ENCODE results near the gene MZT2A.
"Not testable (repeated sequence)": the region's sequence is repeated elsewhere in the genome, so short reads cannot be mapped to it uniquely, and the experiment has no call there.

Gene MZT2A

GRCh38 chr2:131478074-131478849, 13.9 kb downstream of the MZT2A start:
- H3K4me3 ChIP-seq (ENCODE audit: low read length in 2 of 2); H3K4me1 ChIP-seq (ENCODE audit: control insufficient read depth in 2 of 2, insufficient read depth in 2 of 2, low read length in 2 of 2); H3K36me3 ChIP-seq (ENCODE audit: control insufficient read depth in 2 of 2, insufficient read depth in 2 of 2, low read length in 2 of 2); H3K27ac ChIP-seq (ENCODE audit: low read depth in 2 of 2, low read length in 2 of 2); H3K27me3 ChIP-seq (ENCODE audit: control insufficient read depth in 2 of 2, insufficient read depth in 2 of 2, low read length in 2 of 2); H3K9ac ChIP-seq (ENCODE audit: low read depth in 1 of 2, low read length in 2 of 2); H3K9me3 ChIP-seq (ENCODE audit: control insufficient read depth in 2 of 2, low read length in 2 of 2): not testable (repeated sequence)

GRCh38 chr2:131477227-131477626, 15.0 kb downstream of the MZT2A start:
- not testable (repeated sequence) for H3K9me3 ChIP-seq (ENCODE audit: control insufficient read depth in 2 of 2, low read length in 2 of 2); H3K9ac ChIP-seq (ENCODE audit: low read depth in 1 of 2, low read length in 2 of 2); H3K27me3 ChIP-seq (ENCODE audit: control insufficient read depth in 2 of 2, insufficient read depth in 2 of 2, low read length in 2 of 2); H3K27ac ChIP-seq (ENCODE audit: low read depth in 2 of 2, low read length in 2 of 2); H3K36me3 ChIP-seq (ENCODE audit: control insufficient read depth in 2 of 2, insufficient read depth in 2 of 2, low read length in 2 of 2); H3K4me3 ChIP-seq (ENCODE audit: low read length in 2 of 2); H3K4me1 ChIP-seq (ENCODE audit: control insufficient read depth in 2 of 2, insufficient read depth in 2 of 2, low read length in 2 of 2)

GRCh38 chr2:131476363-131476762, 15.8 kb downstream of the MZT2A start:
- not testable (repeated sequence) for H3K9me3 ChIP-seq (ENCODE audit: control insufficient read depth in 2 of 2, low read length in 2 of 2); H3K27ac ChIP-seq (ENCODE audit: low read depth in 2 of 2, low read length in 2 of 2); H3K36me3 ChIP-seq (ENCODE audit: control insufficient read depth in 2 of 2, insufficient read depth in 2 of 2, low read length in 2 of 2); H3K4me1 ChIP-seq (ENCODE audit: control insufficient read depth in 2 of 2, insufficient read depth in 2 of 2, low read length in 2 of 2); H3K27me3 ChIP-seq (ENCODE audit: control insufficient read depth in 2 of 2, insufficient read depth in 2 of 2, low read length in 2 of 2); H3K4me3 ChIP-seq (ENCODE audit: low read length in 2 of 2); H3K9ac ChIP-seq (ENCODE audit: low read depth in 1 of 2, low read length in 2 of 2)

DNA sequence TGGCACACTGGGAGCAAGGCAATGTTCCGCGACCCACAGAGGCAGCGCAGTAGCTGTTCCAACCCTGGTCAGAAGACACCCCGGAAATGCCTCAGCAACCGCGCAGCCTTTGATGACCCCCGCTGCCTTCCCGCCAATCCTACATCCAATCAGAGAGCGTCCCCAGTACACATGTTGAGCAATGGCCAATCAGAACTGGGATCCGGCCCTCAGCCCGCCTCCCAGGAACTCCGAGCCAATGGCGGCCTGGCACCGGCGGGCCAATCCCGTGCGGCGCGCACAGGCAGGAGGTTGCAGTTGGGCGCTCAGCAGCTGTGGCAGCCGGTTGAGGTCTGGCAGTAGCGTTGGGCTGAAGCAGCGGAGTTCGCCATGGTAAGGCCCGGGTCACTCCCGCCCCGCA, 16.4 kb downstream of the MZT2A start, which contains the start of gene TUBA3D:
Gene TUBA3D (plus strand): TSS at position 289 of the 400 bp plus-strand sequence. CDS start 81 bp downstream, at position 370.
- Histone ChIP-seq H3K36me3 (ENCODE audit: control insufficient read depth in 2 of 2, insufficient read depth in 2 of 2, low read length in 2 of 2) (no peaks in the 10 kb centered on the region), H3K4me1 (ENCODE audit: control insufficient read depth in 2 of 2, insufficient read depth in 2 of 2, low read length in 2 of 2) (no peaks in the 10 kb centered on the region), H3K9me3 (ENCODE audit: control insufficient read depth in 2 of 2, low read length in 2 of 2) (no peaks in the 10 kb centered on the region), H3K27me3 (ENCODE audit: control insufficient read depth in 2 of 2, insufficient read depth in 2 of 2, low read length in 2 of 2) (no peaks in the 10 kb centered on the region), H3K9ac (ENCODE audit: low read depth in 1 of 2, low read length in 2 of 2) (no peak within 1 kb of the TSS), H3K27ac (ENCODE audit: low read depth in 2 of 2, low read length in 2 of 2) (no peak within 1 kb of the TSS), H3K4me3 (ENCODE audit: low read length in 2 of 2) (no peak within 1 kb of the TSS)

- H3K4me1 ChIP-seq (ENCODE audit: control insufficient read depth in 2 of 2, insufficient read depth in 2 of 2, low read length in 2 of 2); H3K9ac ChIP-seq (ENCODE audit: low read depth in 1 of 2, low read length in 2 of 2); H3K27ac ChIP-seq (ENCODE audit: low read depth in 2 of 2, low read length in 2 of 2); H3K27me3 ChIP-seq (ENCODE audit: control insufficient read depth in 2 of 2, insufficient read depth in 2 of 2, low read length in 2 of 2); H3K4me3 ChIP-seq (ENCODE audit: low read length in 2 of 2); H3K36me3 ChIP-seq (ENCODE audit: control insufficient read depth in 2 of 2, insufficient read depth in 2 of 2, low read length in 2 of 2); H3K9me3 ChIP-seq (ENCODE audit: control insufficient read depth in 2 of 2, low read length in 2 of 2): not testable (repeated sequence)
Observed at GRCh38 chr2:131473266-131473665, 18.9 kb downstream of the MZT2A start.

DNA sequence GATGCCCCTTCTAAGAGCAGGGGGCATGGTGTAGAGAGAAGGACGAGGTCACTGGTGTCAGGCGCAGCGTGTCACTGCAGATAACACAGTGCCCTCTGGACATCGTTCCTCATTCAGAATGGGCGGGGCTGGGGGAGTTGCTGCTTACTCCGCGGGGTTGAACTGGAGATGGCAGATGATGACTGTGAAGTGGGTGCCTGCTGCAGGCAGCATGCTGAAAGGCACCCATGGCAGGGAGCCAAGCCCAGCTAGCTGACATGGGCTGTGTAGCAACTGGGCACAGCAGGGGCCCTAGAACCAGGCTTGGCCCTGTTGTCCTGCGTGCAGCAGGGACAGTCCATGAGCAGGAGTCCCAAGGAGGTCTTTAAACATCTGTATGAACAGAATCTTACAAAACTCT, 20.6 kb downstream of the MZT2A start:
- H3K9ac ChIP-seq (ENCODE audit: low read depth in 1 of 2, low read length in 2 of 2); H3K9me3 ChIP-seq (ENCODE audit: control insufficient read depth in 2 of 2, low read length in 2 of 2); H3K27ac ChIP-seq (ENCODE audit: low read depth in 2 of 2, low read length in 2 of 2); H3K4me1 ChIP-seq (ENCODE audit: control insufficient read depth in 2 of 2, insufficient read depth in 2 of 2, low read length in 2 of 2); H3K4me3 ChIP-seq (ENCODE audit: low read length in 2 of 2); H3K27me3 ChIP-seq (ENCODE audit: control insufficient read depth in 2 of 2, insufficient read depth in 2 of 2, low read length in 2 of 2); H3K36me3 ChIP-seq (ENCODE audit: control insufficient read depth in 2 of 2, insufficient read depth in 2 of 2, low read length in 2 of 2): not testable (repeated sequence)

DNA sequence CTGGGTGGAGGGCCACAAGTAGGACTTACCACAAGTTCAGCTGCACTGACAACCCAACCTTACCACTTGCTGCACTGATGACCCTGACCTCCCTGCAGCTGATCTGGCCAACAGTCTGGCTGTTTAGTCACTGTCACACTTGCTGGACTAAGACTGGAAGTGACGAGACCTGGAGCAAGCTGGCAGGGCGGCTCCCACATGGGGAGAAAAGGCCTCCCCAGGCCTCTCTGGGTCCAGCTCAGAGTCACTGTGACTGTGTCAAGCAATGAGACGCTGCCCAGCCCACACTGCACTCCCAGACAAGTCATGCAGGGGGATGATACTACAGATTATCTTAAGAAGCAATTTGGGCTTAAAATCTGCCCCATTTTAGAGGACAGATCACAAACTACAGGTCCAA, 21.3 kb downstream of the MZT2A start:
- not testable (repeated sequence) for H3K27me3 ChIP-seq (ENCODE audit: control insufficient read depth in 2 of 2, insufficient read depth in 2 of 2, low read length in 2 of 2); H3K9me3 ChIP-seq (ENCODE audit: control insufficient read depth in 2 of 2, low read length in 2 of 2); H3K9ac ChIP-seq (ENCODE audit: low read depth in 1 of 2, low read length in 2 of 2); H3K27ac ChIP-seq (ENCODE audit: low read depth in 2 of 2, low read length in 2 of 2); H3K4me1 ChIP-seq (ENCODE audit: control insufficient read depth in 2 of 2, insufficient read depth in 2 of 2, low read length in 2 of 2); H3K36me3 ChIP-seq (ENCODE audit: control insufficient read depth in 2 of 2, insufficient read depth in 2 of 2, low read length in 2 of 2); H3K4me3 ChIP-seq (ENCODE audit: low read length in 2 of 2)

DNA sequence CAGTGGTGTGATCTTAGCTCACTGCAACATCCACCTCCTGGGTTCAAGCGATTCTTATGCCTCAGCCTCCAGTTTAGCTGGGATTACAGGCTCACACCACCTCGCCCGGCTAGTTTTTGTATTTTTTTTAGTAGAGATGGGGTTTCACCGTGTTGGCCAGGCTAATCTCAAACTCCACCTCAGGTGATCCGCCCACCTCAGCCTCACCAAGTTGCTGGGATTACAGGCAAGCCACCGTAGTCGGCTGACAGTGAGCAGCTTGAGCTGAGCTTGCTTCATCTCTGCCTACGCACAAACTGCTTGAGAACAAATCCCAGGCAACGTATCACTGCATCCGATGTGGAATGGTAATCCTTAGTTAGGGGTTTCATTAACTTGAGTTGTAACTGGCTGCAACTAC, 24.5 kb downstream of the MZT2A start:
- H3K9me3 ChIP-seq (ENCODE audit: control insufficient read depth in 2 of 2, low read length in 2 of 2); H3K27ac ChIP-seq (ENCODE audit: low read depth in 2 of 2, low read length in 2 of 2); H3K4me1 ChIP-seq (ENCODE audit: control insufficient read depth in 2 of 2, insufficient read depth in 2 of 2, low read length in 2 of 2); H3K27me3 ChIP-seq (ENCODE audit: control insufficient read depth in 2 of 2, insufficient read depth in 2 of 2, low read length in 2 of 2); H3K36me3 ChIP-seq (ENCODE audit: control insufficient read depth in 2 of 2, insufficient read depth in 2 of 2, low read length in 2 of 2); H3K4me3 ChIP-seq (ENCODE audit: low read length in 2 of 2); H3K9ac ChIP-seq (ENCODE audit: low read depth in 1 of 2, low read length in 2 of 2): not testable (repeated sequence)

GRCh38 chr2:131454914-131455313, 37.3 kb downstream of the MZT2A start:
- H3K9me3 ChIP-seq (ENCODE audit: control insufficient read depth in 2 of 2, low read length in 2 of 2); H3K9ac ChIP-seq (ENCODE audit: low read depth in 1 of 2, low read length in 2 of 2); H3K4me1 ChIP-seq (ENCODE audit: control insufficient read depth in 2 of 2, insufficient read depth in 2 of 2, low read length in 2 of 2); H3K36me3 ChIP-seq (ENCODE audit: control insufficient read depth in 2 of 2, insufficient read depth in 2 of 2, low read length in 2 of 2); H3K27me3 ChIP-seq (ENCODE audit: control insufficient read depth in 2 of 2, insufficient read depth in 2 of 2, low read length in 2 of 2); H3K27ac ChIP-seq (ENCODE audit: low read depth in 2 of 2, low read length in 2 of 2); H3K4me3 ChIP-seq (ENCODE audit: low read length in 2 of 2): not testable (repeated sequence)

DNA sequence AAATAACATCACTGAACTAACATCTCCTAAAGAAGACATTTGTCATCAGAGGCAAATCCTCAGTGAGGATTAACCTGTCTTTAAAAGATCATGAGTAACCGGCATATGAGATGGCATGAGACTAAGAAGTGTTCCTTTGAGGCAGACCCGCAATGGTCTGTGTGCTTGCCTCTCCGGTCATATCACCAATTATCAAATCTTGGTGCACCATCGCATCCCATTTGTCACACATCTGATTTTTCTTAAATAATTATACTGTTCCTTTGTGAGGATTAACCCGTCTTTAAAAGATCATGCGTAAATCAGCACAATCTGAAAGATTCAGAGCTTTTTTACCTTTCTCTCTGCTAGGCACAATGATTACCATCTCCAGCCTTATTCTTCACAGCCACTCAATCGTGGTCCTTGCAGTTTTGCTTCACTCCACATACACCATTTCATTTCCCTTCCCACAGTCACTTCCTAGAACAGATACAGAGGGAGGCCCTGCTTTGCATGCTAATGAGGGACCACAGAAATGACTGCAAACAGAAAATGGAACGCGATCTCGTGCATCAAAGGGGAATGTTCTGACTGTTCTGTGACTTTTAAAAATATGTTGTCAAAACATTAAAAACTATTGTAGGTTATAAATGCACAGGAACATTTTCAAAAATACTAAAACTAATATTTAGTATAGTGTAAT, 40.8 kb downstream of the MZT2A start:
- H3K9me3 ChIP-seq (ENCODE audit: control insufficient read depth in 2 of 2, low read length in 2 of 2); H3K27me3 ChIP-seq (ENCODE audit: control insufficient read depth in 2 of 2, insufficient read depth in 2 of 2, low read length in 2 of 2); H3K4me1 ChIP-seq (ENCODE audit: control insufficient read depth in 2 of 2, insufficient read depth in 2 of 2, low read length in 2 of 2); H3K4me3 ChIP-seq (ENCODE audit: low read length in 2 of 2); H3K9ac ChIP-seq (ENCODE audit: low read depth in 1 of 2, low read length in 2 of 2); H3K27ac ChIP-seq (ENCODE audit: low read depth in 2 of 2, low read length in 2 of 2); H3K36me3 ChIP-seq (ENCODE audit: control insufficient read depth in 2 of 2, insufficient read depth in 2 of 2, low read length in 2 of 2): not testable (repeated sequence)
